ENCODE results near the gene AADAT. TPM values are rescaled to one million over a fixed set of nuclear protein-coding genes. Genes with fewer than 3 reads are reported as not detected.

Gene AADAT
- total and polyA plus RNA-seq, 4 donors, result 3.8 to 16.1 (median 12.4) TPM

DNA sequence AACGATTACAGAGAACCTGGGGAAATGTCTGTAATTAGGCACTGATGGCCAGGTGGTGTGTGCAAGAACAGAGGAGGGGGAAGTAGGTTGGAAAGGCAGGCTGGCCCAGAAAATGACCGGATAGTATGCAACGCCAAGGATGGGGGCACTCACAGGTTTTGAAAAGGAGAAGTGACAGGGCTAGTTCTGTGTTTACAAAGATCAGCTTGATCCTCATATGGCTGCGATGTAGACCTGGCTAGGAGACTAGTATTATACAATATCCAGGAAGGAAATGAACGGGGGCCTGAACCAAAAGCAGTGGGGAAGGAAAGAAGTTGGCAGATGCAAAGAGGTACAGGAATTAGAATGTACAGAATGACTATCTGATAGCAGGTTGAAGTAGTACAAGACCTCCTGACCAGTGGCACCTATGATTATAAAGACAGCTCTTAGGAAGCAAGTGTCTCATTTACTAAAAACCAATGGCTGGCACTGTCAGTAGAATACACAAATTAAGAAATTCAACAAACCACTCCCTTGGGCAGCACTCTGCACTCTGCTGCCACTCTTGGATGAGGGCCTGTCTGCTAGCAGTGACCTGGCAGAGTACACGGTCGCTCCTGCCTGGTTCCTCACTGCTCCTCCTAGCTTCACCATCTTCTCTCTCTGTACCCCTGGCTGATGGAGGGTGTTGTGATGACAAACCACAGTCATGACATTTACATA is 77.7 kb downstream of the AADAT start:
- Histone ChIP-seq H3K9me3 (ENCODE audit: control insufficient read depth in 4 of 4, low read length in 3 of 4) (no peaks in the 10 kb centered on the region), H3K27ac (ENCODE audit: low read depth in 1 of 2, low read length in 2 of 2) (no peak overlapping the region), H3K4me3 (ENCODE audit: low read depth in 1 of 3, low read length in 3 of 3) (no peak overlapping the region), H3K36me3 (ENCODE audit: control insufficient read depth in 4 of 4, insufficient read depth in 3 of 4, low read depth in 1 of 4, low read length in 3 of 4) (no peaks in the 10 kb centered on the region), H3K4me1 (ENCODE audit: control insufficient read depth in 4 of 4, insufficient read depth in 4 of 4, low read length in 3 of 4) (peaks cover 0 to 9% (median 0%) of the 10 kb centered on the region in 4 donors), H3K27me3 (ENCODE audit: control insufficient read depth in 4 of 4, insufficient read depth in 4 of 4, low read length in 3 of 4) (no peaks in the 10 kb centered on the region), H3K9ac (ENCODE audit: low read depth in 1 of 2, low read length in 2 of 2) (no peak overlapping the region)
- WGBS, result 59% methylated on average over 7 of the region's 7 CpGs
- DNase-seq (ENCODE audit: low spot score), result no peak
- peak in 1 of 2 donors; percentile 28 for TF ChIP-seq RAD21 (IDR thresholded peaks at IDR 0.05)
- no peak for TF ChIP-seq HNF4A (conservative IDR thresholded peaks at IDR 0.05)
- TF ChIP-seq RXRA (IDR thresholded peaks at IDR 0.05), result peak in 1 of 2 donors; percentile 13

Small RNA genes lying within 50 kb of the gene (small RNA-seq; reads per million reads assigned to genes)
- gene APOBEC3AP1, result not detected

Other genes starting within 250 kb of the AADAT start
- gene MFAP3L, start 63.6 kb downstream of the AADAT start, total RNA-seq, result 100 to 1,000 TPM in 1 of 2 donors, 10 to 100 TPM in 1; 16.5 to 102 TPM
- gene MFAP3L, start 63.6 kb downstream of the AADAT start, polyA plus RNA-seq, result 10 to 100 TPM; 18.3 to 18.6 TPM

All from liver (tissue), 10 donors.